NCI-H2196 treated with DMSO at 0.1 percent for 48 hours (cell line): ENCODE results near the gene MAU2.
"Not testable (repeated sequence)": the region's sequence is repeated elsewhere in the genome, so short reads cannot be mapped to it uniquely, and the experiment has no call there.

Source experiments
- DNase-seq: peaks from one replicate; lab custom pipeline; 2025; ENCODE audit not compliant: unreplicated experiment; lab: John Stamatoyannopoulos, UW

Gene MAU2

GRCh38 chr19:19381007-19381926 lies 60.6 kb downstream of the MAU2 start:
- peak; percentile 59 for DNase-seq

DNA sequence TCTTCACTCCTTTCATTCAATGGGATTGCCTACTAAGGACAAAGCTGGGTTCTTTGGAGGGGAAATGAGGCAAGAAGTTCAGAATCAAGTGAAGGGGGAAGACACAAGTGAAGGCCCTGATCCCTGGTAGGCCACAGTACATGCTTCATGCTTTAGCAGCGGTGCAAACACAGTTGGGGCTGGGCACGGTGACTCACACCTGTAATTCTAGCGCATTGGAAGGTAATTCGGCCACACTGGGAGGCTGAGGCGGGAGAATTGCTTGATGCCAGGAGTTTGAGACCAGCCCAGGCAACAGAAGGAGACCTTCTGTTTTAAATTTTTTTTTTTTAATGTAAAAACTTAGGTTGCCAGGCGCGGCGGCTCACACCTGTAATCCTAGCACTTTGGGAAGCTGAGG lies 61.5 kb downstream of the MAU2 start:
- DNase-seq: no peak

DNA sequence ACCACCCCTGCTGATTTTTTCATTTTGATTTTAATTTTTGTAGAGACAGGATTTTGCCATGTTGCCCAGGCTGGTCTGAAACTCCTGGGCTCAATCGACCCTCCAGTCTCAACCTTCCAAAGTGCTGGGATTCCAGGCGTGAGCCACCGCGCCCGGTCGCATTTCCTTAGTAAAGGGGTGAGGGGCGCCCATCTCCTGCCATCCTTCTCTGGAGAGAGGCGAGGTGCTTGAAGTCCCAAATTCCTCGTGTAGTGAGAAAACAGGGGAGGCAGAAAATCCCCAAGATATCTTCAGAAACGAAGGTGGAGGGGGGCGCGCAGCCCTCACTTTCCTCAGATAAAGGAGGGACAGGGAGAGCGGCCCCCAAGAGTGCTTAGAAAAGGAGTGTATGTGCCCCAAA lies 63.9 kb downstream of the MAU2 start:
- DNase-seq: no peak

GRCh38 chr19:19385131-19385895 lies 64.7 kb downstream of the MAU2 start:
- peak; percentile 98 for DNase-seq

DNA sequence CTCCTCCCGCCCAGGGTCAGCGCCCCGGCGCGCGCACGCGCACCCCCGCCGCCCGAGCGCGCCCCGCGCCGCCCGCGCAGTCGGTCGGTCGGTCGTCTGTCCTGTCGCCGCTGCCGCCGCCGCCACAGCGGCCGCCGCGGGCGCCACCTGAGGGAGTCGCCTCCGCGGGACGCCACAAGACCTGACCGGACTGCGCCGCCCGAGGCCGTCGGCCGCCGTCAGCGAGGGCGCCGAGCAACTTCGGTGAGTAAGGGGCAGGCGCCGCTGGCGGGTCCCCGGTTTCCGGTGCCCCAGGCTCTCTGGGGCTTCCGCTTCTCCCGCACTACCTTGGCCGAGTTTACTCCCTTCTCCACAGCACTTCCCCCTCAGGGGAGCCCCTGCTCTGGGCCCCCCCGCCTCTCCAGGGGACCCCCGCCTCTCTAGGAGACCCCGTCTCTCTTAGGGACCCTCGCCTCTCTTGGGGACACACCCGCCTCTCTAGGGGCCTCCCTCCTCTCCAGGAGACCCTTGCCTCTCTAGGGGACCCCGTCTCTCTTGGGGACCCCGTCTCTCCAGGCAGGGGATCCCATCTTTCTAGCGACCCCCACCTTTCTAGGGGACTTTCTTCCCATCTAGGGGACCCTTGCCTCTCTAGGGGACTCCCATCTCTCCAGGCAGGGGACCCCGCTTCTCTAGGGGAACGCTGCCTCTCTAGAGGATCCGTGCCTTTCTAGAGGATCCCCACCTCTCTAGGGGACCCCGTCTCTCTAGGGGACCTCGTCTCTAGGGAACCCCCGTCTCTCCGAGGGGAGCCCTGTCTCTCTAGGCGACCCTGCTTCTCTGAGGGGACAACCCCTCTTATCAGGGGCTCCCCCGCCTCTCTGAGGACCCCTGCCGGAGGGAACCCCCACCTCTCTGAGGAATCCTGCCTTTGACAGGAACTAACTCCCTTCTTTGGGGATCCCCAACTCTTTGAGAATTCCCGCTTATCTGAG lies 65.6 kb downstream of the MAU2 start:
- DNase-seq: no peak

- no peak for DNase-seq
Measured at GRCh38 chr19:19387108-19387507, 66.5 kb downstream of the MAU2 start.

DNA sequence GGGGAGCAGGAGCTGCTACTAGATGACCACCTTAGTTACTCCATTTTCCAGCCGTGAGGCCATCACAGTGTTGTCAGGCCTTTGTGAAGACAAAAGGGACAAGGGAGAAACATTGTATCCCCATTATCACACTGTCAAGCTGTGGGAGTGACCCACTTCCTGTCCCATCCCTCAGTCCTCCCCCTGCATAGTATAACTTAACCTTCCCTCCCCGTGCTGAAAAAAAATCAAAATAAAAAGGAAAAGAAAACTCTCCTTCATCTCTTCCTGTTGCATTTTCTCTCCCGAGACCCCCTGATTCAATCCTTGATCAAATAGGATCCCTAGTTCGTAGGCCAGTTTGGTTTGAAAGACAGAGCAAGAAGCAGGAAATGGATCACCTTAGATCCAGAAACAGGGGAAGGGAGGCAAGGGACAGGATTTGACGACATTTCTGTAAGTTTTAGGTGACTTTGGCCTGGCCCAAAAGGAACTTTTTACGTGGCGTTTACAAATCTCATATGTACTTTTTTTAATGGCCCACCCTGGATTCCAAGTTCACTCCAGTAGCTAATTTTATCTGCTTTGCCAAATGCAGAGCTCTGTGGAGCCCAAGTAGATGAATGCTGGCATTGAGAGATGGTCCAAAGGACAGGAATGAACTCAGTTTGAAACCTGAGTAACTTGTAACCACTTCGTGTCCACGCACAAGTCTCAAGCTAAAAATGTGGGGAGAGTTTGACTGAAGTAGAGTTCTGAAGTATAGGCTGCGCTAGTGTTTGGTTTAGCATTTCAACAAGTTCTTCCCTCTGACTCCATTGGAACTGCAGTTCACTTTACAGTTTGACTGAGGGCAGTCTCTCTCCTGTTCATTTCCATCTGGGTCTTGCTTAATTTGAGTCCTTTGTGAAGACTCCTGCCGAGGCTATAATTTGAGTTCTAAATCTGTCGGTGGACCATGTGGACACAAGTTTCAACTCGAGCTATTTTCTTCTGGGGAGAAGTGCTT lies 68.2 kb downstream of the MAU2 start:
- DNase-seq: no peak

DNA sequence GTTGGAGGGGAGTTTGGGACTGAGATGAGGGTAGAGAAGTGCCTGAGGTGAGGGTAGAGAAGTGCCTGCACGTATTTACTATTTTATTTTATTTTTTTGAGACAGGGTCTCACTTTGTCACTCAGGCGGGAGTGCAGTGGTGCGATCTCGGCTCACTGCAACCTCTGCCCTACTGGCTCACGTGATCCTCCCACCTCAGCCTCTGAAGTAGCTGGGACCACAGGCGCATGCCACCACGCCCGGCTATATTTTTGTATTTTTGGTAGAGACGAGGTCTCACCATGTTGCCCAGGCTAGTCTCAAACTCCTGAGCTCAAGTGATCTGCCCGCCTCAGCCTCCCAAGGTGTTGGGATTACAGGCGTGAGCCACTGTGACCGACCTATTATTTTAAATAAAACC lies 69.1 kb downstream of the MAU2 start:
- not testable (repeated sequence) for DNase-seq

DNA sequence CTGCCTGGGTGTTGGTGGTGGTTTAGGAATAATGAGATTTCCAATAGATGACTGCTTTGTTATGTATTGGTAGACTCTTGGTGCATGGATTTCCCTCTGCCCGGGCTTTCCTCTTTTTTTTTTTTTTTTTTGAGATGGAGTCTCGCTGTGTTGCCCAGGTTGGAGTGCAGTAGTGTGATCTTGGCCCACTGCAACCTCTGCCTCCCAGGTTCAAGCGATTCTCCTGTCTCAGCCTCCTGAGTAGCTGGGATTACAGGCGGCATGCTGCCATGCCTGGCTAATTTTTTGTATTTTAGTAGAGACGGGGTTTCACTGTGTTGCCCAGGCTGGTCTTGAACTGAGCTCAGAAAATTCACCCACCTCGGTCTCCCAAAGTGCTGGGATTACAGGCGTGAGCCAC lies 73.7 kb downstream of the MAU2 start:
- not testable (repeated sequence) for DNase-seq

DNA sequence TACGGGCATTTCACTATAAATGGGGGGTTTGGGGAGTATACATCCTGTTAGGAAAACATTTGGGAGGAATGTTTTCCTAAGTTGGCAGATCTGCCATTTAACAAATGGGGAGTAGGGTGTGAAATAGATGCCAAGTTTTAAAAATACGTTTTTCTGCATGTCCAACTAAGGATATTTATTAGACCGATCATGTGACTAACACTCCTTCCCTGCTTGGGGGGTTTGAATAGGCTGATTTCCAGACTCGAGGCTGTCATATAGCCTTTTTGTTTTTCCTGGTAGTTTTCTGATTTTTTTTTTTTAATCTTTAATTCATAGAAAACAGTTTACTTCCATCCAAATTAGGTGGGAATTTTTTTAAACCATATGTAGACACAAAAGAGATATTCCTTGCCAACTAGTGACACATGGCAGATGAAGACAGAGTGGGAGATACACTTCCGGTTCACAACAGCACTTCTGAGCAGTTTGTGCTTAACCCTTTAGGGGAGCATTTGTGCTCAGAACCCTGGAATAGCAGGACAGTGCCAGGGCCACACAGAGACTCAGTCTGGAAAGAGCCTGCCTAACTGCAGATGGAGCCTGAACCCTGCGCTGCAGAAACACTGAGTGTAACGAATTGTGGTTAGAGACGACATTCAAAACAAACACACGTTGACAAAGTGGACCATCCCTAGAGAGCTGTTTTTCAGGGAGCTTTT lies 79.3 kb downstream of the MAU2 start:
- no peak for DNase-seq

- DNase-seq: no peak
Measured at GRCh38 chr19:19402656-19403372, 82.2 kb downstream of the MAU2 start.

DNA sequence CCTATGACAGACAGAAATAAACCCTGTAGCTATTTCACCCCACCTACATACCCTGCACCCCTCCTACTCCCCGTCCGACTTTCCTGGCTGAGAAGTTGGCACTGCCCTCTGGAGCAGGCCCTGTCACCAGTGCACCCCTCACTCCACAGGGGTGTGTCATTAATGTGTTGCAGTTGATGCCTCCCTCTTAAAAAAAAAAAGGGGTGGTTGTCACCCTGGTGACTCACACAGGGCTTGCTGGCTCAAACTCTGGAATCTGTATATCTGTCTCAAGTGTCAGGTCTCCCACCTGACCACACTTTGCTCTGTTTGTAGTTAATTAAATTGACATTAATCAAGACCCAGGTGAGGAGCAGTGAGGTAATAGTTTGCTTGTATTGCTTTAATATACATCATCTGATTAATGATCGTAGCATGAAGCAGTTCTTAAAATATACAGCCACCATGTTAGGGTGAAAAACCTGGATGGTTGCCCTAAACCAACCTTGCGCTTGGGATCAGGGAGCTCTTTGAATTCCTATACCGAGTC lies 82.8 kb downstream of the MAU2 start:
- DNase-seq: peak; percentile 23

- DNase-seq: peak; percentile 62
Measured at GRCh38 chr19:19404879-19405860, 84.5 kb downstream of the MAU2 start, which contains the start of gene GATAD2A. Gene GATAD2A, plus strand, starts transcription at chr19:19405675. Its CDS starts 59,671 bp downstream, at chr19:19465346.

DNA sequence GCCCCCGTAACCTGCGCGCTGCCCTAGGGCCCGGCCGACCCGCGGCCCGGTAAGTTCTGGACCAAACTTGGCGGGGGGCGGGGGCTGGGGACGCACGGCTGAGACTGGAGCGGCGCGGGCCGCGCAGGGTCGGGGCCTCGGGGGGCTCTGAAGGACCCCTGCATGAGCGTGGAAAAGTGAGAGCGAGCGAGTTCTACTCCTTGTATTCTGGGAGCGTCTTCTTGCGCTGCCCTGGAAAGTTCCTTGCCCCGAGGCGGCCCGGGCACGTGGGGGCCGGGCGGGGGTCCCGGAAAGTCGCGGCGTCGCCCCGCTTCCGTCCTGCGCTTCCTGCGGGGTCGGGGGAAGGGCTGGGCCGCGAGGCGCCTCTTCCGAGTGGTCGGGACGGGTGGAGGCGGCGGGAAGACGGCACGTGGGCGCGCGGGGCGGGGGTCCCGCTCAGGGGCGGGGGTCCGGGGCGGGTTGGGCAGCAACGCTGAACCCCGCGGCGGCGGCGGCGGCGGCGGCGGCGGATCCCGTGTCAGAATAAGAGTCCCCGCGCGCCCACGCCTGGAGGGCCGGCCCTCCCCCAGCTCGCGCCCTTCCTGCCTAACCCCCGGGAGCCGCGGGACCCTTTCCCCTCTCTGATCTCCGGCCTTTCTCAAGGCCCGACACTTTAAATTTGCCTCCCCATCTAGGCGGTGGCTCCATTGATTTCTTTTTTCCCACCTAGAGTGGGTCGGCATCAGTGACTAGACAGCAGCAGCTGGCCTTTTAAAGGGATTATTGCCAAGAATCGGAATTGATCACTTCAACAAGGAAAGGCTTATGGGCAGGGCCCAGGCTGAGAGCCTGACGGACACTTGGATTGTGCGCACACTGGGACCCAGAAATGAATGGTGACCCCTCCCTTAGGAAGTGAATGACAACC lies 85.6 kb downstream of the MAU2 start:
- DNase-seq: no peak

GRCh38 chr19:19406878-19407632 lies 86.4 kb downstream of the MAU2 start:
- no peak for DNase-seq
